ENCODE results near the gene GRHL1.

GRHL1 gene

DNA sequence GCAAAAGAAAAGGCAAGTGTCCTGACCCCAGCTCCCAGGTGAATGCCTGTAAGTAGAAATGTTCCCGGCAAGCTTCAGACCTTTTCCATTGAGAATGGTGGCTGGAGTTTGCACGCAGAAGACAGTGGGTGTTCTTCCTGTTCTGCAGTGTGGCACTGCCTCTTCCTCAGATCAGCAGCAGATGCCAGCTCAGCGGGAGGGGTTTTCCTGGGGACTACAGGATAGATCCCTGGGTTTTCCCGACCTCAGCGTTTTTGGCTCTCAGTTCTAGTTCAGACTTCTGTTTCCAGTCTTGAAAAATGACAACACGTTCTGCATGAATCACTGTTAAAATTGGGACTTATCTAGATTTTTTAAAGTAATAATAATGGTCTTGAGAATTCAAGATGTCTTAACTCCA is 39.2 kb downstream of the GRHL1 start:
- no peaks in the 10 kb centered on the region; the same call in 1 of the 2 replicates for H3K36me3 ChIP-seq (ENCODE audit: insufficient read depth, low read length)
- no peak overlapping the region for H3K9ac ChIP-seq (ENCODE audit: low read depth, low read length)
- H3K4me1 ChIP-seq (ENCODE audit: insufficient read depth, low read length), result no peaks in the 10 kb centered on the region; the same call in 1 of the 2 replicates
- no peaks in the 10 kb centered on the region for H3K9me3 ChIP-seq (ENCODE audit: control insufficient read depth, insufficient read depth, low read length)

DNA sequence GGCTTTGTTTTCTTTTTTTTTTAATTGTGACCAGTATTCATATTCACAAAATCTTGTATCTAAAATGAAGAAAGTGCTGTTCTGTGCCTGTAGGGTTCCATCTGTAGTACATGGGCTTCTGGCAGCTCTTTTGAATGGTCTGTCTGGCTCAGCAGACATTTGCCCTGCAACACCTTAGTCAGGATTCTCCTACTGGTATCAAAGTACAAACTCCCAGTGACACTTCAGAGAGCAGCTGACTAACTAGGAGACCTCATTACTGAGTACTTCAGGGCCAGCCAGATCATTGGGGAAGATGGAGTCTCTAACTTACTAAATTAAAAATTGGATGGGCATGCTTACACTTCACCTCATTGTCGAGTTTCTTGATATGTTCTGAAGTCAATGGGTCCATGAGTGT is 39.7 kb downstream of the GRHL1 start:
- Histone ChIP-seq H3K4me1 (ENCODE audit: insufficient read depth, low read length) (no peaks in the 10 kb centered on the region; the same call in 1 of the 2 replicates), H3K36me3 (ENCODE audit: insufficient read depth, low read length) (no peaks in the 10 kb centered on the region; the same call in none of the 2 replicates), H3K9me3 (ENCODE audit: control insufficient read depth, insufficient read depth, low read length) (no peaks in the 10 kb centered on the region), H3K9ac (ENCODE audit: low read depth, low read length) (no peak overlapping the region)

DNA sequence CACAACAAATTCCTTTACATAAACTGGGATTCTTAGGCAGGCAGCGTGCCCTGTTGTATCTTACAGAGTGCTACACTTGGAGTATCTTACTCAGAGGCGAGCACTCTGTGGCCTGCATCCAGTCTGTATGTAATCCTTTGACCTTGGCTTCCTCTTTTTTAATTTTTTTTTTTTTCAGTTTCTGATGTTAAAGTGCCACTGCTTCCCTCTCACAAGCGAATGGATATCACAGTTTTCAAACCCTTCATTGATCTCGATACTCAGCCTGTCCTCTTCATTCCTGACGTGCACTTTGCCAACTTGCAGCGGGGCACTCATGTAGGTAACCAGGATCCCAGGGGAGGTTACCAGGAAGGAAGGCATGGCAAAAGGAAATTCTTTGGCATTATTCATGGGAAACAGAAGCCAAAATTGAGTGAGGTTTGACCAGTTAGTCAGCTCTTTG is 40.4 kb downstream of the GRHL1 start:
- H3K9ac ChIP-seq (ENCODE audit: low read depth, low read length), result no peak overlapping the region
- no peaks in the 10 kb centered on the region; the same call in 1 of the 2 replicates for H3K4me1 ChIP-seq (ENCODE audit: insufficient read depth, low read length)
- H3K36me3 ChIP-seq (ENCODE audit: insufficient read depth, low read length), result no peaks in the 10 kb centered on the region; the same call in none of the 2 replicates
- H3K9me3 ChIP-seq (ENCODE audit: control insufficient read depth, insufficient read depth, low read length), result no peaks in the 10 kb centered on the region

DNA sequence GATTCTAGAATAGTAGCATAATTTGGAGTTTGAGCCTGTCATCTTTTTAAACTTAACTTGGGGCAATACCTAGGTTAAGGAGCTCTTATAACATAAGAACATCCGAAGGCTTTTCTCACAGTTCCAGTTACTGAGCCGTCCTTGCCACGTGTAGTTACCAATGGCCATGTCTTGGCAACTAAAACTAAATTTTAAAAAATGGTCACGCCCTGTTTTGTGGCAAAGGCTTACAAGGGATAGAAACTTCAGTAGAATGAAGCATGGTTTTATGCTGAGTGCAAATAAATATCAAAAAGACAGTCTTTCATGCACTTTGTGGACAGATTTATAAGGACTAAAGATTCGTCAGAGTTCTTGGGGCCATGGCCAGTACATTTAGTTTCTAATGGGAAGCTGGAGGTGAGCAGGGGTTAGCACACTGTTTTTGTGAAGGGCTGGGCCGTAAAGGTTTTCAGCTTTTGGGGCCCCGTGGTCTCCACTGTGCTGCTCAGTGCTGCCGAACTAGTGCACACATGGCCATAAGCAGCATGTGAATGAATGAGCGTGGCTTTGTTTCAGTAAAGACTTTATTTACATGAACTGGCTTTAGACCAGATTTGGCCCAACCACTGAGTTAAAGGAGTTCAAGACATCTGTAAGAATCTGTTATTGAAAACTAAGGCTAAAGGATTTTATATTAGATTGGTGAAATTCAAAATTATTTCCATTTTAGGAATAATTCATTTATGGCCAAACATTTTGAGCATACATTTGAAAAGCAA is 41.1 kb downstream of the GRHL1 start:
- H3K4me1 ChIP-seq (ENCODE audit: insufficient read depth, low read length), result no peaks in the 10 kb centered on the region; the same call in 1 of the 2 replicates
- H3K36me3 ChIP-seq (ENCODE audit: insufficient read depth, low read length), result no peaks in the 10 kb centered on the region; the same call in none of the 2 replicates
- no peaks in the 10 kb centered on the region for H3K9me3 ChIP-seq (ENCODE audit: control insufficient read depth, insufficient read depth, low read length)
- no peak overlapping the region for H3K9ac ChIP-seq (ENCODE audit: low read depth, low read length)

DNA sequence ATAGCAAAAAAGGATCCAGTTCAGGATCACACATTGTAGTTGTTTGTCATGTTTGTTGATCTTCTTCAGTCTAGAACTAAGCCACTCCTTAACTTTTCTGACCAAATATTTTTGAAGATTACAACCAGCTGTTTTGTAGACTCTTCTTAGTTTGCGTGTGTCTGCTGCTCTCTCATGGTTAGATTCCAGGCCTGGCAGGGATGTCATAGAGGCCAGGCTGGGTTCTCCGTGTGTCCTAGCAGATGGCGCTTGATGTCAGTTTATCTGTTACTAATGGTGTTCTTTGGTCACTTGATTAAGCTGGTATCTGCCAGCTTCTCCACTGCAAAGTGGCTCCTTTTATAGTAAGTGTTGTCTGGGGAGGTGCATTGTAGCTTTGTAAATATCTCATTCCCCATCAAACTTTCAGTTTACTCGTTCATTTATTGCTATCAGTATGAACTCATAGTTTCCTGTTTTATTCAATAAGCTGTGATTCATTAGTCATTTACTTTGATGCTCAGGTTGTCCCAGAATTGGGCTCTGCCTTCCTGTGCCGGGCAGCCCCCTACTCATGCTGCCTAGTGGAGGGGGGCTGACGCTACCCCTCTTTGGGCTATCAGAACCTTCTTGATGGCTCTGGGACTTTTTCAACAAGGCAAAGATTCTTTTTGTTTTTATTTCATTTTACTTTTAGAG is 42.1 kb downstream of the GRHL1 start:
- no peaks in the 10 kb centered on the region for H3K9me3 ChIP-seq (ENCODE audit: control insufficient read depth, insufficient read depth, low read length)
- no peak overlapping the region for H3K9ac ChIP-seq (ENCODE audit: low read depth, low read length)
- H3K36me3 ChIP-seq (ENCODE audit: insufficient read depth, low read length), result no peaks in the 10 kb centered on the region; the same call in none of the 2 replicates
- no peaks in the 10 kb centered on the region; the same call in 1 of the 2 replicates for H3K4me1 ChIP-seq (ENCODE audit: insufficient read depth, low read length)

DNA sequence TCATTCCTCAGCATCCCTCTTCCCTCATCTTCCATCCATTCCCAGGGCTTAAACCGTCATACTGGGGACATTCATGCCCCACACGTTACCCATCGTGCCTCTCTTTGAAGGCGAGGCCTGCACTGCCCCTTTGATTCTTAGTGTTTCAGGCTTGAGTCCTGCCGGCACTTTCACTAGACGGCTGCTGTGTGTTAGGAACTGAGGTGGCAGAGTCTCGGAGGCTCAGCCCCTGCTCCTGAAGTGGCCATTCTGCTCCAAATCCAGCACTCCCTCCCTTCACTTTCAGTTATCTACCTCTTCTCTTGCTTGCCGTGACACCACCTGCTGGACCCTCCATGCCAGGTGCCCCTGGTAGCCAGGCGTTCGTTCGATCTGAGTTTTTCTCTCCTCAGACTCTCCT is 43.0 kb downstream of the GRHL1 start:
- H3K4me1 ChIP-seq (ENCODE audit: insufficient read depth, low read length), result no peaks in the 10 kb centered on the region; the same call in 1 of the 2 replicates
- H3K36me3 ChIP-seq (ENCODE audit: insufficient read depth, low read length), result no peaks in the 10 kb centered on the region; the same call in none of the 2 replicates
- no peaks in the 10 kb centered on the region for H3K9me3 ChIP-seq (ENCODE audit: control insufficient read depth, insufficient read depth, low read length)
- H3K9ac ChIP-seq (ENCODE audit: low read depth, low read length), result no peak overlapping the region

DNA sequence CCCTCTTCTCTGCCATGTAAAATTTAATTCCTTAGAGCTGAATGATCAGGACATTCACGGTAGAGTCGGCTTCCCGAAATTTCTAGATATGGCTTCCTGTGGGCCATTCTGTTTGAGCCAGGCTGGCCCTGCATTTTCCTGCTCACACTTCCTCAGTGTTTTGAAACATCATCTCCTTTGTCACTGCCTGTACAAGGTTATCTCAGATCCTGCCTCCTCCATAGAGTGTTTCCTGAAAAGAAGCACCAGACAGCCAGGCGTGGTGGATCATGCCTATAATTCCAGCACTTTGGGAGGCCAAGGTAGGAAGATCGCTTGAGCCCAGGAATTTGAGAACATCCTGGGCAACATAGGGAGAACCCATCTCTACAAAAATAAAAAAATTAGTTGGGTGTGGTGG is 43.6 kb downstream of the GRHL1 start:
- Histone ChIP-seq H3K9me3 (ENCODE audit: control insufficient read depth, insufficient read depth, low read length) (no peaks in the 10 kb centered on the region), H3K9ac (ENCODE audit: low read depth, low read length) (no peak overlapping the region), H3K36me3 (ENCODE audit: insufficient read depth, low read length) (no peaks in the 10 kb centered on the region; the same call in none of the 2 replicates), H3K4me1 (ENCODE audit: insufficient read depth, low read length) (no peaks in the 10 kb centered on the region; the same call in 1 of the 2 replicates)

DNA sequence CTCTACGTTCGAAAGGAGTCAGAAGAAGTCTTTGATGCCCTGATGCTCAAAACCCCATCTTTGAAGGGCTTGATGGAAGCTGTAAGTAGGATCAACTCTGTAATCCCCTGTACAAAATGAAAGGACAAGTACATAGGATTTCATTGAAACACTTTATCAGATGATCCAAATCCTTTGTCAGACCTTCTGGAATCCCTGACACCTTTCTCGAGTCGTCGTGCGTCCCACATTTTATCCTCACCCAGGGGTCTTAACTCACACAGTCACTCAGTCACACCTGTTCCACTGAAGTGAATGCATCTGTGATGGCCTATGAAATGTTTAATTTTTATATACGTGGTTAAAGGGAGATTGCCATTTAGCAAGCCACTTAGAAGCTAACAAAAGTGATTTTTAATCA is 44.8 kb downstream of the GRHL1 start:
- no peaks in the 10 kb centered on the region for H3K9me3 ChIP-seq (ENCODE audit: control insufficient read depth, insufficient read depth, low read length)
- H3K36me3 ChIP-seq (ENCODE audit: insufficient read depth, low read length), result no peaks in the 10 kb centered on the region; the same call in none of the 2 replicates
- H3K9ac ChIP-seq (ENCODE audit: low read depth, low read length), result no peak overlapping the region
- peaks cover 5% of the 10 kb centered on the region; the same call in 1 of the 2 replicates for H3K4me1 ChIP-seq (ENCODE audit: insufficient read depth, low read length)

DNA sequence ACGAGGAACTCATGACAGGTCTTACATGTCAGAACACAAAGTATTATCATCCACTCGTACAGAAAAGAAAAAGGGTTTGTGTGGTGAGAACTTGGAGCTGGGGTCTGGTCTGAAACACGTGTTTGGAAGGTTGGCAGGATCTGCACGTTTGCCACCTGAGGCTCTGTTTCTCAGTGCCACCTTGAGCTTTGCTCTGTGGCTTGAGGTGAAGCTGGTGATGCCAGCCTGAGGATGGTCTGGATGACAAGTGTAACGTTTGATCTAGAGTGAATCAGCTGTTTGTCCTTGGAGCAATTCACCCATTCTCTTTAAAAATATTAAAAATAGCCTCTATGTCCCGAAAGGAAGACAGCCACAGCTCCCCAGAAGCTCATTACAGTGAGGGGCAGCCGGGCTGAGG is 46.4 kb downstream of the GRHL1 start:
- Histone ChIP-seq H3K9ac (ENCODE audit: low read depth, low read length) (no peak overlapping the region), H3K36me3 (ENCODE audit: insufficient read depth, low read length) (no peaks in the 10 kb centered on the region; the same call in none of the 2 replicates)

DNA sequence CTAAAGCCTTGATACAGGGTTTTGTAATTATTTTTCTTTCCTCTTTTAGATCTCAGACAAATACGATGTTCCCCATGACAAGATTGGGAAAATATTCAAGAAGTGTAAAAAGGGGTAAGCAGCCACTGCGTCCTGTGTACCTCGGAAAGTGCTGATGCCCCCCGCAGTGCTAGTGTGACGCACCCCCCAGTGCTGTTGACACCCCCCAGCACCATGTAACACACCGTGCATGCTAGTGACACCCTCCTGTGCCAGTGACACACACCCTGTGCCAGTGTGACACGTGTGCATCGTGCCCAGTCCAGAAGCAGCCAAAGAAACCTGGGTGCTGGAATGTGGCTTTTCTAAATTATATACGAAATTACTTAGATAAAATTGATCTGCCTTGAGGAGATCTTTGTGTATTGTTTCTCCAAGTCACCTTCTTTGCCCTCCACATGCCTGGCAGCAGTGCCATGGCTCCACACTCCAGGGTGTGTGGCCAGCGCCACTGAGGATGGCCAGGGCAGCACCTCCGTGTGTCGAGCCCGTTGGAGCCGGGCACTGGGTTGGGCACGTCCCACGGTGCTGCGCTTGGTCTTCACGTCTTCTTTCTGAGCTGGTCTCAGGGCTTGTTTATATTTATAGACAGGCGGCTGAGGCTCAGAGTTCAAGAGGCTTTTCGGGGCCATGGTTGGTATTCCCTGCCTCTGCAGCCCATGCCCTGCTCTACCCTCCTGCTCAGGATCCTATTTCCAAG is 47.6 kb downstream of the GRHL1 start:
- Histone ChIP-seq H3K9ac (ENCODE audit: low read depth, low read length) (no peak overlapping the region), H3K36me3 (ENCODE audit: insufficient read depth, low read length) (no peaks in the 10 kb centered on the region; the same call in none of the 2 replicates), H3K4me1 (ENCODE audit: insufficient read depth, low read length) (peaks cover 11% of the 10 kb centered on the region; the same call in 1 of the 2 replicates), H3K9me3 (ENCODE audit: control insufficient read depth, insufficient read depth, low read length) (no peaks in the 10 kb centered on the region)

More for the DNA sequence above, 46.4 kb downstream of the GRHL1 start:
- peaks cover 11% of the 10 kb centered on the region; the same call in 1 of the 2 replicates for H3K4me1 ChIP-seq (ENCODE audit: insufficient read depth, low read length)
- no peaks in the 10 kb centered on the region for H3K9me3 ChIP-seq (ENCODE audit: control insufficient read depth, insufficient read depth, low read length)

DNA sequence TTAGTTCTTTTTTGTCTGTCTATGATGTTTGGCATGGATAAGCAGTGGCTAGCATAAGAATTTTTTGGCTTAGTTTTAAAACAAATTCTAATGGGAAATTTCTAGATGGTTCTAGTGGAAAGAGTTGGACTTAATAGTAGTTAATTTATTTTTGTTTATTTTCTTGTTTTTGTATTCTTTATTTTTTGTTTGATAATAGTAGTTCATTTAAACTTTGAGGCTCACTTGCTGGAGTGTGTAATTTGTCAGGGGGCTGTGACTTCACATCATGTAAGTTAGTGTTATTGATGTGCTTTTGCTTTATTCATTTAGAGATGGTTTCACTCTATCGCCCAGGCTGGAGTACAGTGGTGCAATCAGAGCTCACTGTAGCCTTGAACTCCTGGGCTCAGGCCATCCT is 48.2 kb downstream of the GRHL1 start:
- Histone ChIP-seq H3K9ac (ENCODE audit: low read depth, low read length) (no peak overlapping the region), H3K36me3 (ENCODE audit: insufficient read depth, low read length) (no peaks in the 10 kb centered on the region; the same call in none of the 2 replicates), H3K4me1 (ENCODE audit: insufficient read depth, low read length) (peaks cover 11% of the 10 kb centered on the region; the same call in 1 of the 2 replicates), H3K9me3 (ENCODE audit: control insufficient read depth, insufficient read depth, low read length) (no peaks in the 10 kb centered on the region)

DNA sequence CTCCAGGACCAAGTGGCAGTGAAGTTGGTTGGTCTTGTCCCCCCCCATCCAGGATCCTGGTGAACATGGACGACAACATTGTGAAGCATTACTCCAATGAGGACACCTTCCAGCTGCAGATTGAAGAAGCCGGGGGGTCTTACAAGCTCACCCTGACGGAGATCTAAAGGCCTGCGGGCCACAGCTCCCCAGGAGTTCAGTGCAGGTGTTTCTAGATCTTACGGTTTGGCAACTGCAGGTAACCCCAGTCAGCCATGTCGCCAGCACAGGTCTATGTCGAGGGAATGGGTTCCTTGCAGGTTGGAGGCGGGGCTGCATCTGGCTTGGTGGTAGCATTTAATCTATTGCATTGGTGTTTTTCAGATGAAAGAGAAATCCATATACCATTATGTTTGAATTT is 49.0 kb downstream of the GRHL1 start:
- Histone ChIP-seq H3K36me3 (ENCODE audit: insufficient read depth, low read length) (no peaks in the 10 kb centered on the region; the same call in none of the 2 replicates), H3K9ac (ENCODE audit: low read depth, low read length) (no peak overlapping the region), H3K4me1 (ENCODE audit: insufficient read depth, low read length) (peaks cover 11% of the 10 kb centered on the region; the same call in 1 of the 2 replicates), H3K9me3 (ENCODE audit: control insufficient read depth, insufficient read depth, low read length) (no peaks in the 10 kb centered on the region)

DNA sequence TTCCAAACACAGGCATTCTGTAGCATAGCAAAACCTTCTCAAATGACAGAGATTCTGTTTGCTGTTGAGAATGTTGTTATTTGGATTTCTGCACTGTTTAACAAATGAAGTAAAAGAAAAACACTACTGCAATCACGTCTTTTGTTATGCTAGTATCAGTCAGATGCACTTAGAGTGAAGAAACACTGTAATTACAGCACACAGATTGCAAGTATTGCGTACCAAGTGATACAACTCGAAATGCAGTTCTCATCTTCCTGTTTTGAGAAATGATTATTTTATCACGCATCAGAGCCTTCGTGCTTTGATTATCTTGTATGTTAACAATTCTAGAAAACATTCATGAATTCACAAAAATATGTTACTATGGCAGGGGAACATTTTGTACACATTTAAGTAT is 50.1 kb downstream of the GRHL1 start:
- H3K9me3 ChIP-seq (ENCODE audit: control insufficient read depth, insufficient read depth, low read length), result no peaks in the 10 kb centered on the region
- peaks cover 11% of the 10 kb centered on the region; the same call in 1 of the 2 replicates for H3K4me1 ChIP-seq (ENCODE audit: insufficient read depth, low read length)
- H3K9ac ChIP-seq (ENCODE audit: low read depth, low read length), result no peak overlapping the region
- H3K36me3 ChIP-seq (ENCODE audit: insufficient read depth, low read length), result no peaks in the 10 kb centered on the region

DNA sequence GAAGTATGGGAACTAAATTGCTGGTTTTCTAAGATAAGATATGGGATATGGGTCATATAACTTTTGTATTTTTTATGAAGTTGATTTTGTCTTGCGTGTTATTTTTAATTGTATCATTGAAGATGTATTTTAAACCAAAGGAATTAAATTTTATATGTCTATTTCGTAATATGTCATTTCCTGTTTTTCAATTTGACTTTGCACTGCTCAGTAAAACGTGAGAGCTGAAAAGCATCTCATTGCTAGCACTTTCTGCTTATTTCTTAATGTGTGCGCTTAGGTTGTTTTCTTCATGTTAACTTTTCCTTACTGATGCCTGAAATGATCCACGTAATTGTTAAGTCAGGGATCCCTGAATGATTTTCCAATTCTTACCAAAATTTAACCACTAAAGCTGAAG is 50.6 kb downstream of the GRHL1 start:
- Histone ChIP-seq H3K4me1 (ENCODE audit: insufficient read depth, low read length) (peaks cover 11% of the 10 kb centered on the region; the same call in 1 of the 2 replicates), H3K9ac (ENCODE audit: low read depth, low read length) (no peak overlapping the region), H3K36me3 (ENCODE audit: insufficient read depth, low read length) (no peaks in the 10 kb centered on the region), H3K9me3 (ENCODE audit: control insufficient read depth, insufficient read depth, low read length) (no peaks in the 10 kb centered on the region)

All from ES-I3 (cell line).